Activated effector memory CD4-positive, alpha-beta T cell treated with Interleukin-2 at 50 U/mL for 16 hours (primary cell): ENCODE data around the gene CES2.
"Not testable (repeated sequence)": the region's sequence is repeated elsewhere in the genome, so short reads cannot be mapped to it uniquely, and the experiment has no call there.

Experiments used
- DNase-seq: peaks from one replicate; pipeline ENCODE4 v3.0.0-alpha.2; 2020

Gene CES2

GRCh38 chr16:66919569-66920298, 15.6 kb upstream of the CES2 start:
- DNase-seq, result no peak

GRCh38 chr16:66920299-66920590, 15.1 kb upstream of the CES2 start:
- DNase-seq, result no peak

- no peak for DNase-seq
These were observed 14.2 kb upstream of the CES2 start for GRCh38 chr16:66920924-66921680.

- DNase-seq, result no peak
These were observed 13.4 kb upstream of the CES2 start for GRCh38 chr16:66921729-66922450.

GRCh38 chr16:66923247-66923731, 12.0 kb upstream of the CES2 start:
- DNase-seq, result no peak

GRCh38 chr16:66923866-66924265, 11.4 kb upstream of the CES2 start:
- no peak for DNase-seq

- peak; percentile 14 for DNase-seq
These were observed 10.6 kb upstream of the CES2 start for GRCh38 chr16:66924527-66925321.

- no peak for DNase-seq
These were observed 9.9 kb upstream of the CES2 start, which contains the start of gene RRAD for GRCh38 chr16:66925322-66925840. Gene RRAD (minus strand): TSS chr16:66925535. CDS start chr16:66925179, 356 bp downstream.

- DNase-seq, result no peak
These were observed 9.0 kb upstream of the CES2 start for GRCh38 chr16:66926171-66926947.

GRCh38 chr16:66926961-66927436, 8.3 kb upstream of the CES2 start:
- DNase-seq, result no peak

GRCh38 chr16:66927918-66928649, 7.2 kb upstream of the CES2 start:
- no peak for DNase-seq

- no peak for DNase-seq
These were observed 6.5 kb upstream of the CES2 start for GRCh38 chr16:66928702-66929388.

- no peak for DNase-seq
These were observed 5.1 kb upstream of the CES2 start for GRCh38 chr16:66930189-66930588.

GRCh38 chr16:66931665-66932064, 3.7 kb upstream of the CES2 start:
- no peak for DNase-seq

GRCh38 chr16:66932076-66932475, 3.2 kb upstream of the CES2 start:
- no peak for DNase-seq

- DNase-seq, result no peak
These were observed 1.6 kb upstream of the CES2 start for GRCh38 chr16:66933776-66934137.

- peak; percentile 83 for DNase-seq
These were observed 1.0 kb upstream of the CES2 start, which contains the start of gene CIAO2B for GRCh38 chr16:66934138-66934838. Gene CIAO2B (minus strand): TSS chr16:66934402. CDS start chr16:66934364, 38 bp downstream.

GRCh38 chr16:66934839-66935313, 440 bp upstream of the CES2 start:
- DNase-seq, result not testable (repeated sequence)

- no peak for DNase-seq
These were observed 1.1 kb downstream of the CES2 start for GRCh38 chr16:66936462-66936861.
